C4-2B (cell line): Measurements from ENCODE around the gene AMOTL2.

Experiments
- H3K27ac ChIP-seq: fragments of 450-650 bp; 2 replicates; pipeline ENCODE4 v1.5.1; 2017
- ZFX ChIP-seq: fragments of 450-650 bp; IDR thresholded peaks from 2 replicates; pipeline ENCODE4 v1.6.1; 2017
- TF ChIP-seq, protein P1 (sequence below): fragments of 450-650 bp; conservative IDR thresholded peaks from 2 replicates; pipeline ENCODE4 v1.5.1; 2017; ENCODE audit warnings: mild to moderate bottlenecking

AMOTL2 gene

GRCh38 chr3:134378818-134379217 lies 4.6 kb upstream of the AMOTL2 start:
- H3K27ac ChIP-seq = no peak overlapping the region
- TF ChIP-seq ZFX = no peak
- TF ChIP-seq, protein P1, sequence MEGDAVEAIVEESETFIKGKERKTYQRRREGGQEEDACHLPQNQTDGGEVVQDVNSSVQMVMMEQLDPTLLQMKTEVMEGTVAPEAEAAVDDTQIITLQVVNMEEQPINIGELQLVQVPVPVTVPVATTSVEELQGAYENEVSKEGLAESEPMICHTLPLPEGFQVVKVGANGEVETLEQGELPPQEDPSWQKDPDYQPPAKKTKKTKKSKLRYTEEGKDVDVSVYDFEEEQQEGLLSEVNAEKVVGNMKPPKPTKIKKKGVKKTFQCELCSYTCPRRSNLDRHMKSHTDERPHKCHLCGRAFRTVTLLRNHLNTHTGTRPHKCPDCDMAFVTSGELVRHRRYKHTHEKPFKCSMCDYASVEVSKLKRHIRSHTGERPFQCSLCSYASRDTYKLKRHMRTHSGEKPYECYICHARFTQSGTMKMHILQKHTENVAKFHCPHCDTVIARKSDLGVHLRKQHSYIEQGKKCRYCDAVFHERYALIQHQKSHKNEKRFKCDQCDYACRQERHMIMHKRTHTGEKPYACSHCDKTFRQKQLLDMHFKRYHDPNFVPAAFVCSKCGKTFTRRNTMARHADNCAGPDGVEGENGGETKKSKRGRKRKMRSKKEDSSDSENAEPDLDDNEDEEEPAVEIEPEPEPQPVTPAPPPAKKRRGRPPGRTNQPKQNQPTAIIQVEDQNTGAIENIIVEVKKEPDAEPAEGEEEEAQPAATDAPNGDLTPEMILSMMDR = no peak

GRCh38 chr3:134378384-134378783 lies 4.1 kb upstream of the AMOTL2 start:
- no peak for TF ChIP-seq ZFX
- TF ChIP-seq, protein P1 = peak; percentile 56

GRCh38 chr3:134377896-134378295 lies 3.6 kb upstream of the AMOTL2 start:
- no peak for TF ChIP-seq ZFX
- TF ChIP-seq, protein P1 = no peak

More at GRCh38 chr3:134378384-134378783, 4.1 kb upstream of the AMOTL2 start:
- no peak overlapping the region for H3K27ac ChIP-seq

GRCh38 chr3:134376786-134377426 lies 2.7 kb upstream of the AMOTL2 start:
- no peak overlapping the region for H3K27ac ChIP-seq
- TF ChIP-seq, protein P1 = no peak

More at GRCh38 chr3:134377896-134378295, 3.6 kb upstream of the AMOTL2 start:
- no peak overlapping the region for H3K27ac ChIP-seq

DNA sequence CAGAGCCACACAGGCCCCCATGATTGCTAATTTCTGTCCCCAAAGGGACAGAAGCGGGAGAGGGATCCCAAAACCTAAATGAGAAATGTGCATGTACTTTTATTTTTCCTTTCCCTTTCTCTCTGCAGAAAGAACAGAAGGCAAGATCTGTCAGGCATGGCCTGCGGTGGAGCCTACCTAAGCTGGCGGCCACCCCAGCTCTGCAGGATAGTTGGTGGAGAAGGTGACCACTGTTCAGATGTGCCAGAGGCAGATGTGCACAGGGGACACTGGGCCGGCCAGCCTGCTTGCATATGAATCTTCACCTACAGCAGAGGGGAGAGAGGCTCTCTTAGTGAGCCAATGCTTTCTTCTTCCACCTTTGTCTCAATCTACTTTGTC lies 2.1 kb upstream of the AMOTL2 start:
- no peak for TF ChIP-seq ZFX
- no peak overlapping the region for H3K27ac ChIP-seq

- peak overlapping the region; percentile 62 for H3K27ac ChIP-seq
- TF ChIP-seq, protein P1 = no peak
- no peak for TF ChIP-seq ZFX
Measured at GRCh38 chr3:134375582-134376384, 1.5 kb upstream of the AMOTL2 start.

DNA sequence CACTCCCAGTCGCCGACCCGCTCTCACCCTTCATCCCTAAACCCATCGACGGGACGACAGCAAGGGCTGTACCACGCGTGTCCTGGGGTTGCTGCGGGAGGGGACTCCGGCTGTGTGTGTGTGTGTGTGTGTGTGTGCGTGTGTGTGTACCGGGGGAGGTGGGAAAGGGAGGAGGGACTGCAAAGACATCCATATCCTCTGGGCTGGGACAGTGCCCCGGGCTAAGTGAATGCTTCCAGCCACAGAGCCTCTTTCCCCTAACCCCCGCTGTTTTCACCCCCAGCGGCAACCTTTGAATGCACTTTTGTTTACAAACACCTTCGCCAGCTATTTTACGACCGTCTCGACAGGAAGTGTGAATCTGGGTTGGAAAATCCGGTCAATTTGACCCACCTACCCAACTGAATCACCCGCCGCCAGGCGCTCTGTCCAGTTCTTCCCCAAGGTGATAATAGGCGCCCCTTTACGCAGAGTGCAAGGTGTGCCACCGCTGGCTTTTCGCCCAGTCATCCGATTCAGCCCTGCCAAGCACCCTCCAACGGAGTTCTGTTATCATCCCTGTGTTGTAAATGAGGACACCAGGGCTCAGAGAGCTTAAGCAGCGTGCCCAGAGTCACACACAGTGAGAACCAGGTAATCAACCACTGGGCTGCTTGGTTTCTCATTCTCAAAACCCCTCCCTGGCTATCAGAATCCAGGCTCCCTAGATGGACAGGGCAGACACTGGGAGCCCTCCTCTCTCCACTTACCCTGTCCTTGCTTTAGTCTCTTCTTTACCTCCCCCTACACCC lies 739 bp upstream of the AMOTL2 start:
- TF ChIP-seq, protein P1 = no peak
- no peak for TF ChIP-seq ZFX
- H3K27ac ChIP-seq = peak overlapping the region; percentile 62
